HG02571 (cell line): ENCODE results near the gene RBM33.

Experiments used
- ATAC-seq: cut with Tn5 transposase; IDR thresholded peaks from one replicate; pipeline ENCODE4 v1.9.1; 2021; ENCODE audit warnings: mild to moderate bottlenecking, moderate library complexity; ENCODE audit not compliant: unreplicated experiment

Gene RBM33

DNA sequence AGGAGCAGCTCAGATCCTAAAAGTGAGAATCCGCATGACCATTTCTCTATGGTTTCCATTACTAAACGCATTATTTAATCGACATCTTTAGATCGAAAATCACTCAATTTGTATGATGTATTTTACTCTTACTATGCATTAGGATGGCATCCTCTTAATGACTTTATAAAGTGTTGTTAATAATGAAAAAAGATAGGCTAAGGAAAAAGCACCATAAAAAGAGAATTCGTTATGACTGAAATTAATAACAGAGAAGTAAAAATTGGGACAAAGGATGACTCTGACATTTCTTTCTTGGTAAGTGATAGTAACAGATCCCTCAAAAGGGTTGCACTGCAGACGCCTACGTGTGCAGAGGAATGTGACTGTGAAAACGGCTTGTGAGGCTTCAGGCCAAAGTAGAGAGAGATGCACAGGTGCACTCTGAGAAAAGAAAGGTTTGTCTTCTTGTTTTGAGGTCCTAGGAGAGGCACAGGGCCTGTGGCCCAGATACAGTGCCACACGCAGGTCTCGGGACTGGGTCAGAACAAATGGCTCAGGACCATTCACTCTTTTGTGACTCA, 23.0 kb upstream of the RBM33 start:
- no peak for ATAC-seq

DNA sequence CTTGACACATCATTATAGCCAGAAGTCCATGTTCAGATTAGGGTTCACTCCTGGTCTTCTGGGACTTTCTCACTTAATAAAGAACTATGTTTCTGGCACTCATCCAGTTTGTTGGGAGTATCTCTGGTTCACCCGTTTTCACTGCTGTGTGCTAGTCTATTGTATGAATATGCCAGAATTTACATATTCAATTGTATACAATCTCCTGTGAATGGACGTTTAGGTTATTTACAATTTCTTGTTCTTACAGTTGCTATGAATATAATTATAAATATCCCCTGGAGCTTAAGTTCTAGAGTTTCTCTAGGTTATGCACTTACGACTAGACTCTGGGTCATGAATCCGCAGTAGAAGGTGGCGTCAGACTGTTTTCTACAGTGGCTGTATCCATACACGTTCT, 20.0 kb upstream of the RBM33 start:
- ATAC-seq = no peak

DNA sequence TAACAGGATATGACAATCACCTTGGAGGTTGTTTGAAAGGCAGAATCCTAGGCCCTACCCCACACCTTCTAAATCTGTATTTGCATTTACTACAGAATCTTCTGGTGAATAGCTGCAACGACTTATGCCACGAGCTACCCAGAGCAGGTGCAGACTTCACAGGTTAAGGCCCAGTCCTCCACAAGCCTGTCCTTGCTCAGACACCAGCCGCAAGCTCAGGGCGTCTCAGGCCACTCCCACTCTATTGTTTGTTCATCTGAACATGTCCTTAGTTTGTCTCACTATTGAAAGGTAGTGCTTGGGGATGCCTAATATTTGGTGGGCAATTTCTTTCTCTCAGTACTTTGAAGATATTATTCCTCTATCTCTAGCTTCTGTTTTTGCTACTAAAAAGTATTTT, 18.9 kb upstream of the RBM33 start:
- ATAC-seq = no peak

DNA sequence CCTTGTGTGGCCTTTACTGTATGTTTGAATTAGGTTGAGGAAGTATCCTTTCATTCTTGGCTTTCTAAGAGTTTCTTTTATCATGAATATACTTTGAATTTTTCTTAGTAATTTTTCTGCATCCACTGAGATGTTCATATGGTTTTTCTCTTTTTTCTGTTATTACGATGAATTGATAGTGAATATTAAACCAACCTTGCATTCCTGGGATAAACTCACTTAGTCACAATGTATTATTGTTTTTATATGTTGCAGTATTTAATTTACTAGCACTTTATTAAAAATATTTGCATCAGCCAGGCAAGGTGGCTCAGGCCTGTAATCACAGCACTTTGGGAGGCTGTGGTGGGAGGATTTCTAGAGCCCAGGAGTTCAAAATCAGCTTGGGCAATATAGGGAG, 15.3 kb upstream of the RBM33 start:
- ATAC-seq = no peak

DNA sequence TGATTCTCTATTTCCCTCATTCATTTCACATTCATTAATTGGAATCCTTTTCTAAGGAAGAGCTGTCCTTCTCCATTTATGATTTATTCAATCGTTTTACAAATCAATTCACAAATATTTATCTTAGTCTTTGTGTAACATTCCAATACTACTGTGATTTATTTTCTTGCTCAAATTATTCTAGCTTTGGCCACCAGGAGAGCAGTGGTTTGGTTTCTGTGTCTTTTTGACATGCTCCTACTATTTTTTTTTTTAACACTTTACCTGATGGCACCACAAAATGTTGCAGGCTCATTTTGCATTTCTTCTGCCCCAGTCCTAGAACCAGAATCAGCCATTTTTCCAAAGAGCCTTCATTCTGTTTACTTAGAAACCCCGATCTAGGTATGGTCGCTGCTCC, 13.3 kb upstream of the RBM33 start:
- no peak for ATAC-seq

DNA sequence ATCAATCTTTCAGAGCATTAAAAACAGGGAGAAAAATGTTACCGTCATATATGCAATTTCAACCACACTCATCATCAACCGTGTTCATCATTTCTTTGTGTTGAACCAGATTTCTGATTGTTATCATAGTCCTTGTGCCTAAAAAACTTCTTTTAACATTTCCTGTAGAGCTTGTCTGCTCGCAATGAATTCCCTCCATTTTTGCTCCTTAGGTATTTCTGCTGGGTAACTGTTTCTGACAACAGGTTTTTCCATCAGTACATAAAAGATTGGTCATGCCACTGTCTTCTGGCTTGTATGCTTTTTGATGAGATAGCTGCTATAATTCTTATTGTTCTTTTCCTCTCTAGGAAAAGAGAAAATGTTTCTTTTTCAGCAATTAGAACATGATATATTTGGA, 8.6 kb upstream of the RBM33 start:
- no peak for ATAC-seq

DNA sequence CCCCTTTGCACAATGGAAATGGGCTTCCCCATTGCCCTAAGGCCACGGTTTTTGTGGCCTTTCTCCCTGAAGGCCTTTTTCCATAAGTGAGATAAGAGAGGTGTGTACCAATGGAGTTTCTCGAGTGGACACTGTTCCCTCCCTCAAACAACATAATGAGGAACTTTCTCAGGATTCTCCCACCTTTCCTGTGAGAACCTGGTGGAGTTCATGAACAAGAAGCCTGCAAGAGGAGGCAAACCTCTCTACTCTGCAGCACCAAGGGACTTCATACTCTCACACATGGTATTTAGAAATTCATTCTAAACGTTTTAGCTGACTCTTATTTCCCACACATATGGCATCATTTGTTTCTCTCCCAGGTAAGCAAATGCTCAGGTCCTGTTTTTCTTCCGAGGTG, 7.3 kb upstream of the RBM33 start:
- ATAC-seq = no peak

DNA sequence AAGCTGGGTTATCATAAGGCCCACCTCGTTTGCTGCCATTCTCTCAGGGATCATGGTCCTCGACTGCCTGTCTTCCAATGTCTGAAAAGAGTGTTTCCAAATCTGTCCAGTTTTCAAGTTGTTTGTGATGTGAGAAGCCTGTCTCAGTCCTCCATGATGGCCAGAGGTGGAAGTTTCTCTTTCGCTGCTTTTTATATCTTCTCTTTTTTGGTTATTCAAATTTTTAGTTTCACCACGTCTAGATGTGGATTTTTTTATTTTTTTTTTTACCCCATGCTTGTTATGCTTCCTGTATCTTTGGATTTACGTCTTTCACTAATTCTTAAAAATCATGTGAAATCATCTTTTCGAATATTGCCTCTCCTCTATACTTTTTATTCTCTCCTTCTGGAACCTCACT, 6.1 kb upstream of the RBM33 start:
- ATAC-seq = no peak

DNA sequence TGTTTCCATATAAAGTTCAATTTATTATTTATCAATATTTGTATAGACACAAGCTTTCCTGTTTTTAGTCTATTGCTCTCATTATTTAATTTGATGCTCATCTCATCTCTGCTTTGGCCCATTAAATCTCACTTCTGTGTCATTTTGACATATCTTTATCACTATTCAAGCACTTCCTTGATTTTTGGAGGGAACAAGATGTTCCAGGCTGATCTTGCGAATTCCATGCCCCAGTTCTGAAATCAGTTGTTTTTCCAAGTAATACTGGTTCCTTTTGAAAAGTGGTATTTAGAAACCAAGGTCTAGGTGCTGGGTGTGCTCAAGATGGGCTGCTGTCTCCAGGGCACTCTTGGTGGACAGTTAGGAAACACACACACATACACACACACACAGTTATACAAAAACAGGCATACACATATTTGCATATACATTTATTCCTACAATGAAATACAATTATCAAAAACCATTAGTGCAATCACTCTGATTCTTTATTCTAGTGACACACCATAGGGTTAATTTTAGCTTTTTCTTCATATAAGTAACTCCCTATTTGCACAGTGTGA, 4.4 kb upstream of the RBM33 start:
- ATAC-seq = no peak

DNA sequence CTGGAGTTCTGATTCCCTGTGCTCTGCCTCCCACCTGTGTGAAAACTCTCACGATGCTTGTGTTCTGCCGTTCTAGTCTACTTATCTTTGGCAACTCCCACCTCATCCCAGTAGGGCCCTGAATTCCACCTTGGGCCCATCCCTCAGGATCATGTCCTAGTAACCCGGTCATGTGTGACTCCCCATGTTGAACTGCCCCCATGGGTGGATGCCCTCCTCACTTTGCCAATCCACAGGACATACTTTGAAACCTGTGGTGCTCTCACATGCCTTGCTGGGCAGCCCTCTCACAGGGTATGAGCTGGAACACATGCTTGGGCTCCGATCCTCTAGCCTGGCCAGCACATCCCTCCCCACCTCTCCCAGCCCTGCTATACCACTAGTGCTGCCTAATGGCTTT, 3.8 kb upstream of the RBM33 start:
- no peak for ATAC-seq

DNA sequence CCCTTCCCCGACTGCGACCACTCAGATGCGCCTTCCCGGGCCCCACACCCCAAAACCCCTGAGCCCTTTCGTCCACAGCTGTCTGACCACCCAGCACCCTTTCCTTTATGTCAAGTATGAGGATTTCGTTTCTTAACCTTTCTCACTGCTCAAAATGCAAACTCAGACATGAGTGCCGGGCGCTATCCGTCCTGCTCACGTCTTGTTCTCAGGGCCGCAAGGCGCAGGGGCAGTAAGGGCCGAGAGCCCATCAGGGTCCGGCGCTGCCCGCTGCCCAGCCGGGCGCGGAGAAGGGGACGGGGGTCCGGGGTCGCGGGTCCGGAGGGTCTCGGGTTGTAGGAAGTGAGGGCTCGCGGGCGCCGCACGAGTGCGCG, 670 bp upstream of the RBM33 start:
- peak; percentile 32 for ATAC-seq

DNA sequence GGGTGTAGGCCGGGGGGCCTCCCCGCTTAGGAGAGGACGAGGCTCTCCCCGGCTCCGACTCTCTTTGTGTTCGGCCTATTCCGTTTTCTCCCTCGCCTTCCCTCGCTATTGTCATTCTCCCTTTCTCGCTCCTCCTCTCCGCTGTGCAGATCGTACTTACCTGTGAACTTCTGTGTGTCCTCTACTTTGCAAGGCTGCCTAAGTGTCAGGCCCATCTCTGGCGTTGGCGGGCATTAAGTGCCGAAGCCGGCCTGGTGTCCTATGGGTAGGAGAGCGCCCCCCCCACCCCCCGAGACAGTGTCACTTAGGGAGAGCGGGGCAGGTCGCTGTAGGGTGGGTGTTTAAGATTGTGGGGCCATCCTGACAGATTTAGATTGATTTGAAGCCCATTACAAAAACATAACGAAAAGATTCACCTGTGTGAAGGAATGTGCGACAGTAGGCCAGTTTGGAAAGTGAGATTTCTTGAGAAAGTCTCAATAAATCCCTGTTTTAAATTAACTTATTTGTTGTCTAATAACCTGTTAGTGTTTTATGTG, 579 bp downstream of the RBM33 start:
- peak; percentile 34 for ATAC-seq

DNA sequence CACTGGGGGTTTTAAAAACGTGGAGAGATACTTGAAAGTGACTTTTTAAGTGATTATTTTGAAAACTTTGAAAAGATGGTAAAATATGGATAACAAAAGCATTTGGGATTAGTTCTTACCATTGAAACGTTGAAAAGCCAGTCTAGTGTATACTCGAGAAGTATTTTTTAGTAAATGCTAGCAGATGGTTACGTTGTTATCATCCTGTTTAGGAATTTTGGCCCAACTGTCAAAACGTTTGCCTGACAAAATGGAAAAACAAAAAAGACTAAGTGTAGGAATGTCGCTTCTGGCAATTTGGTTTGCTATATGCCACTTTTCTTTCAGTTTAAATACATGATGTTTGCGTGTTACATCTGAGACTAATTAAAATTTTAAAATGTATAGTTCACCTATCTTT, 1.2 kb downstream of the RBM33 start:
- no peak for ATAC-seq

DNA sequence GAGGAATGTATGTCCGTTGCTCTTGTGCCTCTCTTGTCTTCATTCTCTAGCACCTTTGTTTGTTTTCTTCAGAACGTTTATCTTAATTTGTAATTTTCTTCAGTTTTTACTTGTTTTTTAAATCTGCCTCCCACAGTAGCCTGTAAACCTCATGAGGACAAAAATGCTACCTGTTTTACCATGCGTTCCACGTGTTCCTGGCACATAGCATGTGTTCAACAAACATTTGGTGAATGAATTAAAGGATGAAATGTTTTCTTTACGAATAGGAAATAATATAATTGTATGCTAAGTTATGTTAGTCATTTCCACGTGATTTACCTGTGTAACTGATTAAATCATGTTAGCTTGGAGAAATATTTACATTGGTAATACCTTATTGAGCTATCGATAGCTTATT, 2.2 kb downstream of the RBM33 start:
- ATAC-seq = no peak

DNA sequence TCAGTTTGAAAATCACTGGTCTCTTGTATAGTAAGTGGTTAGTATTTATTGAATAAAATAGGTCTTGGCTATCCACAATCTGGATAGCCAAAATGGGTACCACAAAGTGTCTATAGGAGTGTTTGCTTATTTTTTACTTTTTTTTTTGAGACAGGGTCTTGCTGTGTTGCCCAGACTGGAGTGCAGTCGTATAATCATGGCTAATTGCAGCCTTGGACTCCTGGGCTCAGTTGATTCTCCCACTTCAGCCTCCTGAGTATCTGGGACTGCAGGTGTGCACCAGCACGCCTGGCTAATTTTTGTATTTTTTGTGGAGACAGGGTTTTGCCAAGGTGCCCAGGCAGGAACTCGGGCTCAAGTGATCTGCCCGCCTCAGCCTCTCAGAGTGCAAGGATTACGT, 2.8 kb downstream of the RBM33 start:
- no peak for ATAC-seq

DNA sequence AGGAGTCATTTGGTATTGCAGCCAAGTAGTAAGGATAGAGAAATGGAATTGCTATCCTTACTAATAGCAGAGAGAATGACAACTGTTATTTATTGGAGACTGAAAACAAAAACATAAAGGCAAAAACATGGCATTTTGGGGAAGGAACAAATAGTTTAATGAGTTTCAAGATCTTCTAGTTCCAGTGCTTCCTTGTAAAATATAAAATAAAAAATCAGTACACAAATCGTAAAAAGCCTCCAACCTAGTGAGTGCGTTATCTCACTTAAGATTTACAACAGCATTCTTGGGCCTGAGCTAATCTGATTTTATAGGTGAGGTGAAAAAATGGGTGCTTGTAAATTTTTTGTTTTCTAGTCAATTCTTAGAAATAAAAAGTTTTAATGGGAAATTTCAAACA, 3.3 kb downstream of the RBM33 start:
- ATAC-seq = no peak

DNA sequence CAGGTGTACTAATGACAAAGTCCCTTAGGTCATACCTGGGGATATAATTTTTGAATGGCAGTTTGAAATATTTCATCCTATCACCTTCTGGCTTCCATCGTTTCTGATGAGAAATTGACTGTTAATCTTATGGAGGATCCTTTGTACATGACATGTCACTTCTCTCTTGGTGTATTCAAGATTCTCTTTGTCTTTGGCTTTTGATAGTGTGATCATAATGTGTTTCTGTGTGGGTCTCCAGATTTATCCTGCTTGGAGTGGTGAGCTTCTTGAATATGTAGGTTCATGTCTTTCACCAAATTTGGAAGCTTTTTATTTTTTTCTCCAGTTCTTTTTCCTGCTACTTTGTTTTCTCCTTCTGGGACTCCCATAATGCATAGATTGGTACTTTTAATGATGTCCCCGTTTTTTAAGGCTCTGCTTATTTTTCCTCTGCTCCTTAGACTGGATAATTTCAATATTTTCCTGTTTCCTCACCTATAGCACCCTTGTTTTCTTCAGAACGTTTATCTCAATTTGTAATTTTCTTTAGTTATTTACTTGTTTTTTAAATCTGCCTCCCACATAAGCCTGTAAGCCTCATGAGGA, 4.4 kb downstream of the RBM33 start:
- ATAC-seq = no peak

DNA sequence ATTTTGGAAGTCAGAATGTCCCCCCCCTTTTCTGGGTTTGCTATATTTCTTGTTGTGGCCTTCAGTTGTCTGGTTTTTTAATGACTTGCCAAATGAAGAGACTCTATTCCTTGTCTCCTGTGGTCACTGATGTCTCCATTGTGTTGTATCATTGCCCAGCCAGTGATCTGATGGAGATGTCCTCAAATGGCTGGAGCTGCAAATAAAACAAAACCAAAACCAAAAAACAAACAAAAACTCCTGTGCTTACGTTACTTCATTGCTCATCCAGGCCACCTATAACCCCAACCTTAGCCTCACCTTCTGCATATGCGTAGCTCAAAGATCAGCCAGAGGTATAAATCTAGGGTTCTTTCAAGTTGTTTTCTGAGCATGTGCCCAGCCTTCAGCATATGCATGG, 5.1 kb downstream of the RBM33 start:
- ATAC-seq = no peak

DNA sequence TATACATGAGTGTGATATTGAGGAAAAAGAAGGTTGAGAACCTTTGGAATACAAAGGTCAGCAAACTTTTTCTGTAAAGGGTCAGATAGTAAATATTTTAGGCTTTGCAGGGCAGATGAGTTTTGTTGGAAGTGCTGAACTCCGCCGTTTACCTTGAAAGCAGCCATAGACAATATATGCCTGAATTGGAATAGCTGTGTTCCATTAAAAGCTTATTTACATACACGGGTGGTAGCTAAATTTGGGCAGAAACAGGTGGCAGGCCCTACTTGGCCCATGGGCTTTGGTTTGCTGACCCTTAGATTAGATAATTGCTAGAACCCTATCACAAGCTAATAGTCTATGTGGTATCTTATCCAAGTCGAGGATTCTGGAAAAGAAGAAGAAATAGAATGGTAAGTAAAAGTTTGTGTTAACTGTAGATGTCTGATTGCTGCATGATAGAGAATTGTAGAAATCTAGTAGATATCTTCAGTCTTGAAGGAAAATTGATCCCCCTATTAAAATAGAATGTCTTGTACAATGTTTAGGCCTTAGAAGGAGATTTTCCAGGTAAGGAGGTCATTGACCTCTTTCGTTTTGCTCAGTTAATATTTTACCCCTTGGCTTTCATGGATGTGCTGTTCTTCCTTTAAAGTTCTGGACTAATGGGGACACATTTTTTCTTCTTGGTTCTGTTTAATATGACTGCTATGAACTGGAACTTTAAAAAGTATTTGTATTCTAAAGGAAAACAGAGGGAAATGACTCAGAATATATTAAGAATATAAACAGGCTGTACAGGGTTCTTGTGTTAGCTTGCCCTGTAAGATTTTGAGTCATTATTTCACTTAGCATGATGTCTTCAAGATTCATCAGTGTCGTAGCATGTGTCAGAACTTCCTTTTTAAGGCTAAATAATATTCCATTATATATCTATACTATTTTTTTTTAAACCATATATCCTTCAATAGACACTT, 8.0 kb downstream of the RBM33 start:
- ATAC-seq = no peak

DNA sequence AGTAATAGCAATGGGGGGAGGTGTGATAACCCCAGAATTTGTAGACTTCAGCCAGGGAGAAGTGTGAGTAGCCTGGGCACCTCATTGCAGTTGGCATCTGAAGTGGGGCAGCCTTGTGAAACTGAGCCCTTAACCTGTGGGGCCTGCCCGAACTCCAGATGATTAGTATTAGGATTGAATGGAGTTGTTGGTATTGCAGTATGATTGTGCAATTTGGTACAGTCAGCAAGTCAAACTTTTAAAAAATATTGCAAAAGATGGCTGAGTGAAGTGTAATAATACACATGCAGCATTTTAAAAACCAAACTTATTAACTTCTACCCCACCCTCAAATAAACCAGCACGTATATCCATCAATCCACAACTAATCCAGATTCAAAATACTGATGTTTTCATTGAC, 9.3 kb downstream of the RBM33 start:
- ATAC-seq = no peak

DNA sequence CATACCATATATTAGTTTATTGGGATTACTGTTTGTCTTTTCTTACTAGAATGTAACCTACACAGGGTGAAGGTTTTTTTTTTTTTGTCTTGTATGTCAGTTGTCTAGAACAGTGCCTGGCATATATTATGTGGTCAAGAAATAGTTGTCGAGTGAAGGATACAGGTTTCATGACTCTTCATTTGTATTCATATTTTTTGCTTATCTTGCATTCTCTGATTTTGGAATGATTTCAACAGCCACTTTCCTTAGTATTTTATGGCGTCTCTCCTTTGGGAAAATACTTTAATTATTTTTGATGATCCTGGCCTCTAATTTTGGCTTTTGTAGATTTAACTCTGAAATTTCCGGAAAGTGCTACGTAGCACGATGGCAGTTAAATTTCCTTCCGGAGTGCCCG, 12.4 kb downstream of the RBM33 start:
- ATAC-seq = no peak
